Muscle layer of colon (tissue), 2 donors: ENCODE data around the gene SPPL3.

Experiments used
- H3K27ac ChIP-seq: one replicate; pipeline ENCODE4 v1.7.0; 2013; ENCODE audit warnings: low read depth, mild to moderate bottlenecking, low read length, moderate library complexity
- H3K27me3 ChIP-seq, 2 donors: one replicate each; pipeline ENCODE4 v1.7.0; 2013; ENCODE audit warnings: low read length in 2 of 2, mild to moderate bottlenecking in 2 of 2; ENCODE audit not compliant: insufficient read depth in 2 of 2, control insufficient read depth in 1 of 2
- H3K36me3 ChIP-seq: one replicate; pipeline ENCODE4 v1.7.0; 2013; ENCODE audit warnings: mild to moderate bottlenecking, low read length; ENCODE audit not compliant: insufficient read depth
- H3K4me1 ChIP-seq: one replicate; pipeline ENCODE4 v1.7.0; 2013; ENCODE audit warnings: mild to moderate bottlenecking, low read length; ENCODE audit not compliant: insufficient read depth
- H3K4me3 ChIP-seq, 2 donors: one replicate each; pipeline ENCODE4 v1.7.0; 2013; ENCODE audit warnings: low read length in 2 of 2, low read depth in 1 of 2, mild to moderate bottlenecking in 1 of 2, moderate library complexity in 1 of 2
- H3K9ac ChIP-seq: one replicate; pipeline ENCODE4 v1.7.0; 2013; ENCODE audit warnings: low read length
- H3K9me3 ChIP-seq: one replicate; pipeline ENCODE4 v1.7.0; 2013; ENCODE audit warnings: mild to moderate bottlenecking, low read length
- donor health status: abdominal sarcoma.
- donor health status: Adenocarcinoma of cecum.

The SPPL3 gene

GRCh38 chr12:120748242-120748641 is 155.9 kb downstream of the SPPL3 start:
- no peaks in the 10 kb centered on the region for H3K27me3 ChIP-seq
- H3K4me3 ChIP-seq: no peak overlapping the region
- no peak overlapping the region for H3K27ac ChIP-seq
- H3K4me1 ChIP-seq: no peaks in the 10 kb centered on the region
- H3K36me3 ChIP-seq: no peaks in the 10 kb centered on the region
- no peak overlapping the region for H3K9ac ChIP-seq
- no peaks in the 10 kb centered on the region for H3K9me3 ChIP-seq

- no peak overlapping the region for H3K27ac ChIP-seq
- no peaks in the 10 kb centered on the region for H3K4me1 ChIP-seq
- no peak overlapping the region for H3K4me3 ChIP-seq
- no peak overlapping the region for H3K9ac ChIP-seq
- no peaks in the 10 kb centered on the region for H3K36me3 ChIP-seq
- H3K9me3 ChIP-seq: no peaks in the 10 kb centered on the region
- H3K27me3 ChIP-seq: no peaks in the 10 kb centered on the region
These were observed 159.2 kb downstream of the SPPL3 start for GRCh38 chr12:120744922-120745493.

GRCh38 chr12:120741476-120742421 is 162.4 kb downstream of the SPPL3 start:
- H3K27ac ChIP-seq: no peak overlapping the region
- no peak overlapping the region for H3K9ac ChIP-seq
- H3K36me3 ChIP-seq: no peaks in the 10 kb centered on the region
- no peaks in the 10 kb centered on the region for H3K9me3 ChIP-seq
- no peaks in the 10 kb centered on the region for H3K4me1 ChIP-seq
- H3K27me3 ChIP-seq: no peaks in the 10 kb centered on the region
- H3K4me3 ChIP-seq: no peak overlapping the region

GRCh38 chr12:120740871-120741270 is 163.3 kb downstream of the SPPL3 start:
- H3K4me1 ChIP-seq: no peaks in the 10 kb centered on the region
- H3K9me3 ChIP-seq: no peaks in the 10 kb centered on the region
- no peak overlapping the region for H3K4me3 ChIP-seq
- H3K36me3 ChIP-seq: no peaks in the 10 kb centered on the region
- no peak overlapping the region for H3K9ac ChIP-seq
- H3K27me3 ChIP-seq: no peaks in the 10 kb centered on the region
- no peak overlapping the region for H3K27ac ChIP-seq

GRCh38 chr12:120739821-120740613 is 164.1 kb downstream of the SPPL3 start:
- Histone ChIP-seq H3K27me3 (no peaks in the 10 kb centered on the region), H3K36me3 (no peaks in the 10 kb centered on the region), H3K4me3 (no peak overlapping the region), H3K4me1 (no peaks in the 10 kb centered on the region), H3K9ac (no peak overlapping the region), H3K9me3 (no peaks in the 10 kb centered on the region), H3K27ac (no peak overlapping the region)

GRCh38 chr12:120739031-120739762 is 165.0 kb downstream of the SPPL3 start:
- Histone ChIP-seq H3K4me3 (no peak overlapping the region), H3K9me3 (no peaks in the 10 kb centered on the region), H3K9ac (no peak overlapping the region), H3K27me3 (no peaks in the 10 kb centered on the region), H3K36me3 (peaks cover 2% of the 10 kb centered on the region), H3K4me1 (no peaks in the 10 kb centered on the region), H3K27ac (no peak overlapping the region)

- Histone ChIP-seq H3K4me1 (no peaks in the 10 kb centered on the region), H3K27me3 (no peaks in the 10 kb centered on the region), H3K9ac (no peak overlapping the region), H3K4me3 (no peak overlapping the region), H3K27ac (no peak overlapping the region), H3K9me3 (no peaks in the 10 kb centered on the region), H3K36me3 (peaks cover 5% of the 10 kb centered on the region)
These were observed 165.7 kb downstream of the SPPL3 start for GRCh38 chr12:120738252-120739030.

- no peaks in the 10 kb centered on the region for H3K4me1 ChIP-seq
- no peaks in the 10 kb centered on the region for H3K9me3 ChIP-seq
- H3K4me3 ChIP-seq: no peak overlapping the region
- H3K36me3 ChIP-seq: peaks cover 5% of the 10 kb centered on the region
- no peaks in the 10 kb centered on the region for H3K27me3 ChIP-seq
- no peak overlapping the region for H3K9ac ChIP-seq
- no peak overlapping the region for H3K27ac ChIP-seq
These were observed 166.5 kb downstream of the SPPL3 start for GRCh38 chr12:120737557-120738251.

GRCh38 chr12:120736404-120737331 is 167.5 kb downstream of the SPPL3 start:
- Histone ChIP-seq H3K27me3 (no peaks in the 10 kb centered on the region), H3K27ac (no peak overlapping the region), H3K4me3 (no peak overlapping the region), H3K36me3 (peaks cover 5% of the 10 kb centered on the region), H3K9me3 (no peaks in the 10 kb centered on the region), H3K9ac (no peak overlapping the region), H3K4me1 (no peaks in the 10 kb centered on the region)
